IgD-negative memory B cell (primary cell): Measurements from ENCODE around the gene ROPN1B. TPM values are rescaled to one million over a fixed set of nuclear protein-coding genes. Genes with fewer than 3 reads are reported as not detected.
A peak's percentile ranks its signal among the peaks of the same experiment; 100 is the strongest.
"Not testable (repeated sequence)": the region's sequence is repeated elsewhere in the genome, so short reads cannot be mapped to it uniquely, and the experiment has no call there.

Experiments
- H3K27ac Mint-ChIP-seq, 3 donors: one replicate each; pipeline ENCODE4 v1.8.0; 2020 to 2022; ENCODE audit warnings: mild to moderate bottlenecking in 3 of 3, mixed read lengths in 3 of 3, moderate library complexity in 1 of 3
- H3K27me3 Mint-ChIP-seq: one replicate; pipeline ENCODE4 v1.8.0; 2021; ENCODE audit warnings: mixed read lengths
- H3K36me3 Mint-ChIP-seq: one replicate; pipeline ENCODE4 v1.8.0; 2020; ENCODE audit warnings: mild to moderate bottlenecking, mixed read lengths
- H3K4me1 Mint-ChIP-seq, 3 donors: one replicate each; pipeline ENCODE4 v1.8.0; 2020 to 2022; ENCODE audit warnings: mixed read lengths in 3 of 3, mild to moderate bottlenecking in 1 of 3
- H3K4me3 Mint-ChIP-seq, 4 donors: one replicate each; pipeline ENCODE4 v1.8.0; 2020 to 2022; ENCODE audit warnings: mild to moderate bottlenecking in 4 of 4, mixed read lengths in 4 of 4, moderate library complexity in 3 of 4
- H3K9me3 Mint-ChIP-seq, 3 donors: one replicate each; pipeline ENCODE4 v1.8.0; 2020 to 2021; ENCODE audit warnings: mixed read lengths in 3 of 3, mild to moderate bottlenecking in 1 of 3
- polyA plus RNA-seq: library from polyadenylated mRNA; unstranded; fragments of 300-500 nt; fragmentation: Illumina TruSeq; gene quantifications from one replicate; pipeline ENCODE4 v1.2.3, GENCODE V29; 2021

The ROPN1B gene
- polyA plus RNA-seq, 1 donor from 2014 or later, result not detected

DNA sequence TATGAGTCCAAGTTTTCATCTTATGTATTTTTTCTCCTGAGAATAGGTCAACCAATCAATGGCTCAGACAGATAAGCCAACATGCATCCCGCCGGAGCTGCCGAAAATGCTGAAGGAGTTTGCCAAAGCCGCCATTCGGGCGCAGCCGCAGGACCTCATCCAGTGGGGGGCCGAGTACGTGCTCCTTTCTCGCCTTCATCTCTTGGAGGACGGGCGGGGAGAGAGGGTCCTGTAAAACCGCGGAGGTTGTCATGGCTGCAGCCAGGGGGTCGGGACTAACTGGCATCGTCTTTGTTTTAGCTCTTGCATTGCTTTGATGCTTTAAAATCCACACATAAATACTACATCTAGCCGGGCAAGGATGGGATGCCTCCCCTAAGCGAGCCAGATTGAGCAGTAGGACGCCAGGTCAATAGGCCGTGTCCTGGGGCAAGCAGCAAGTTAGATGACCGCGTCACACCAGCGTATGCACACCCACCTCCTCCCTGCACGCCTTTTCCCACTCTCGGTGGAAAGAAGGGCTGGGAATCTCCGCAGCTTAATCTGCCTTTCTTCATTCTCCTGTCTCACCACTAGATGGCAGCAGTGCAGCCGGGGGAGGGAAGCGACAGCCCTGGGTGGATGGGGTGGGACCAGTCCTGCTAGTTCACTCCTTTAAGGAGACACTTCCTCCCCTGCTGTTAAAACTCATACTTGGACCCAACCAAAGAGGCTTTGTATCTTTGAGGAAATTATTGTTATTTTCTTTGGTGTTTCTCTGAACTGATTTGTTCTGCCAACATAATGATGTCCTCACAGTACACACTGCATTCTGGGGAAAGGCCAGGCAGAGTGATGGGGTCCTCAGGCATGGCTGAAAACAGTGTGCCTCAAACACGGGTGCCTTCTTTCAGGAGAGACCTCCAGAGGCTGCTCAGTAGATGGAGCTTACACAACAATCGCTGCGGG is 3.3 kb downstream of the ROPN1B start:
- Mint-ChIP-seq H3K27me3 (peaks cover 14% of the 10 kb centered on the region), H3K4me3 (peak overlapping the region in 3 of 4 donors; percentile 39 to 77 (median 57))
- H3K9me3 Mint-ChIP-seq, H3K27ac Mint-ChIP-seq, H3K36me3 Mint-ChIP-seq, H3K4me1 Mint-ChIP-seq: not testable (repeated sequence)

DNA sequence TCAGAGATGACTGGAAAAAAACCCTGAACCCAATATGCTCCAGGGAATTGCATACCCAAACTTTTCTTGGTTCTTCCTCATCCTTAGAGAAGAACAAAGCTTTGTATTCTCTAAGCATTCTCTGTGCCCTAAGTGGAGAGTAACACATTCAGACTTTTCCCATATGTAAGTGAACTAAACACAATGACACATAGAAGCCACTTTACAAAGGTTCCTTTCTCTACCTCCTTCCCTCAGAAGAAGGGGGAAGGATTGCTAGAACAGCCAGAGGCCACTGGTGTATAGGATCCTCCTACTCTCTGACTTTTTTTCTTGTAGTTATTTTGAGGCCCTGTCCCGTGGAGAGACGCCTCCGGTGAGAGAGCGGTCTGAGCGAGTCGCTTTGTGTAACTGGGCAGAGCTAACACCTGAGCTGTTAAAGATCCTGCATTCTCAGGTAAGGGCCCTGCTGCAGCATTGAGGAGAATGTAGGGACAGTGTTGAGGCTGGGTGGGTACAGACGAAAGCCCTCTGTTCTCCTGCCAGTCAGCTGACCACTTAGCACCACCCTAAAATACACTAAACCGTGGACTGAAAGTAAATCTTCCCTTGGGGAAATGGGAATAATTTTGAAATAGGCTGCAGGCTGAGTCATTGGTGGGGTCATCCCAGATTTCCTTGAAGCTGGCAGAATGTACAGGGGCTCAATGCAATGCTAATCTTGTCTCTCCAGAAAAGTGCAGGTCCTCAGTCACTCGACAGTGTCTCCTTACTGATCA is 6.4 kb downstream of the ROPN1B start:
- not testable (repeated sequence) for H3K36me3 Mint-ChIP-seq, H3K4me1 Mint-ChIP-seq, H3K27ac Mint-ChIP-seq, H3K9me3 Mint-ChIP-seq, H3K4me3 Mint-ChIP-seq, H3K27me3 Mint-ChIP-seq

DNA sequence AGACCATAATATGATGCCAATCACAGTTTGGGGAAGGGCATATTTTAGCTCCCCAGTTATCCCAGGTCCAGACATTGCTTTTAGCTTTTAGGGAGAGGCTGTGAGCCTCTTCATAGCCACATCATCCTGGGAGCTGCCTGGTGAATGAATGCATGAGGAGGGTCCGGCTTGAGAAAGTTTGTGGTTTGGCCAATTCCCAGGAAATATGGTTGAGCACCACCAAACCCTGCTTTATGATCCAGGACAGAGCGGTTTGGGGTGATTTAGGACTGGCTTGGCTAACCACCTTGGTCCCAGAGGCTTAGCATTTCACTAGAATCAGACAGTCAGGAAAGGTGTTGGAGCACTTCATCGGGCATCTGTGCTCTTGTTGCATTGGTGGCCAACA is 7.0 kb downstream of the ROPN1B start:
- H3K27me3 Mint-ChIP-seq, H3K9me3 Mint-ChIP-seq, H3K4me1 Mint-ChIP-seq, H3K27ac Mint-ChIP-seq, H3K36me3 Mint-ChIP-seq, H3K4me3 Mint-ChIP-seq: not testable (repeated sequence)

DNA sequence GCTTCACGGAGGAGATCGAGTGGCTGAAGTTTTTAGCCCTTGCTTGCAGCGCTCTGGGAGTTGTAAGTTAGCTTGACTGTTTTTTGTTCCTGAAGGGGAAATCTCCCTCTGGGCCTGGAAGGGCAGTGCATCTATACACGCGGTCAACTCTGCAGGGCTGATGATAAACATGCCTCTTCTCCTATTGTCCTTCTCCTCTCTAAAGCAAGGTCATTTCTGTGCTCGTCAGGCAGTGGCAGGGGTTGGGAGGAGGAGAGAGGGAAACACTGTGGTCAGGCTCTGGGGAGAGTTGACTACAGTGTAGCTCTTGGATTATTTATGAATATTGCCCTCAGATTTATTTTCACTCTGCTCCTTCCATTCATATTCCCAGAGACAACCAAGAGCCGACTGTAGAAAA is 8.1 kb downstream of the ROPN1B start:
- H3K4me3 Mint-ChIP-seq, result peak overlapping the region in 1 of 4 donors; percentile 9
- not testable (repeated sequence) for H3K27ac Mint-ChIP-seq, H3K4me1 Mint-ChIP-seq, H3K36me3 Mint-ChIP-seq, H3K27me3 Mint-ChIP-seq, H3K9me3 Mint-ChIP-seq

DNA sequence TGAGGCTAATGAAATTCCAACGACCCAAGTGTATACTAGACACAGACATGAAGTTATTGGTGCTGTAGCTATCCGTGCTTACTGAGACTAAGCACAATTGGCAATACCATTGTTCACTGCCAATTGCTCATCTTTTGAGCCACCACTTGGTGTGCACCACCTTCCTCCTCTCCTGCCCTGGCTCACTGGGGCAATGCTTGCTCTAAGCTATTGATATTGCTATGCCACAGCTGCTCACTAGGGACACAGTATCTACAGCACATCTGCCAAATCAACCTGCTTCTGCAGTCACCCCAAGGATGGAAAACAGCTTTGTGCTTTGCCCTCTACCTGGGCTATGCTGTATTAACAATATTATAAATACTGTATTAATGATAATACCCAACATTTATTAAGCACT is 16.0 kb downstream of the ROPN1B start:
- not testable (repeated sequence) for H3K4me1 Mint-ChIP-seq, H3K27ac Mint-ChIP-seq, H3K27me3 Mint-ChIP-seq, H3K9me3 Mint-ChIP-seq, H3K4me3 Mint-ChIP-seq, H3K36me3 Mint-ChIP-seq

DNA sequence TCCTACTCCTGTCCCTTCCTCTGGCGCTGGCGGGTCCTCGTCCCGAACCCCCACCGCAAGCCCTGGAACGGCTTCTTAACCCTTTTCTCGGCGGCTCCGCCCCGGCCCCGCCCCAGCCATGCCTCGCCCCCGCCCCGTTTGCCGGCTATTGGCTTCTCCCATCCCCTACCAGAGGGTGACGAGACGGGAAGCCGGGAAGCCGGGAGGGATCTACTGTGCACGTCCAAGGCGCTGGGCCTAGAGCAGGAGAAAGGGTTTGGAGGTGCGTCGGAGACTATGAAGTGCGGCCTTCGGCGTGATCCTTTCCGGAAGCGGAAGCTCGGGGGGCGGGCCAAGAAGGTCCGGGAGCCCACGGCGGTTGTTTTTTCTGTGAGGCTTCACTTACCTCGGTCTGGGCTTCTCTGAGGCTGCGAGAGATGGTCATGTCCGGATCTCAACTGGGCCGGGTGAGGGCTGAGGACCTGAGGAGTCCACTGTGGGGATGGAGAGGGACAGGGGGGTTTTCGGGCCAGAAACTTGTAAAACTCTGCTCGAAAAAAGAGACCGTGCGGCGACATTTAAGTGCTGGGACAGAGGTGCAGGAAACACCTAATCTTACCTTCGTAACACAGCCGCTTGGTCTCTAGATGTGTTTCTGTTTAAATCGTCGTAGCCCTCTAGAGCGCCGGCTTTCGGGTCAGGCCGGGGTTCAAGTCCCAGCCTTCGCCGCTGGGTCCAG is 21.4 kb downstream of the ROPN1B start:
- H3K27ac Mint-ChIP-seq, result peak overlapping the region in 2 of 3 donors; percentile 97
- H3K36me3 Mint-ChIP-seq, result peaks cover 5% of the 10 kb centered on the region
- H3K4me1 Mint-ChIP-seq, result peaks cover 0 to 18% (median 11%) of the 10 kb centered on the region in 3 donors
- H3K4me3 Mint-ChIP-seq, result peak overlapping the region in 3 of 4 donors; percentile 96 to 100 (median 99)
- peaks cover 1% of the 10 kb centered on the region for H3K27me3 Mint-ChIP-seq
- no peaks in the 10 kb centered on the region for H3K9me3 Mint-ChIP-seq

DNA sequence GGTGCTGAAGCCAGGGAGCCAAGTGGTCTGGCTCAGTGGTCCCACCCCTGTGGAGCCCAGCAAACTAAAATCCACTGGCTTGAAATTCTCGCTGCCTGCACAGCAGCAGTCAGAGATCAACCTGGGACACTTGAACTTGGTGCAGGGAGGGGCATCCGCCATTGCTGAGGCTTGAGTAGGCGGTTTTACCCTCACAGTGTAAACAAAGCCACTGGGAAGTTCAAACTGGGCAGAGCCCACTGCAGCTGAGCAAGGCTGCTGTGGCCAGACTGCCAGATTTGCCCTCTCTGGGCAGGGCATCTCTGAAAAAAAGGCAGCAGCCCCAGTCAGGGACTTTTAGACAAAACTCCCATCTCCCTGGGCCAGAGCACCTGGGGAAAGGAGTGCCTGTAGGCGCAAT is 27.8 kb downstream of the ROPN1B start:
- H3K4me3 Mint-ChIP-seq, H3K36me3 Mint-ChIP-seq, H3K27me3 Mint-ChIP-seq, H3K4me1 Mint-ChIP-seq, H3K27ac Mint-ChIP-seq: not testable (repeated sequence)
- peaks cover 8 to 22% (median 10%) of the 10 kb centered on the region in 3 donors for H3K9me3 Mint-ChIP-seq

DNA sequence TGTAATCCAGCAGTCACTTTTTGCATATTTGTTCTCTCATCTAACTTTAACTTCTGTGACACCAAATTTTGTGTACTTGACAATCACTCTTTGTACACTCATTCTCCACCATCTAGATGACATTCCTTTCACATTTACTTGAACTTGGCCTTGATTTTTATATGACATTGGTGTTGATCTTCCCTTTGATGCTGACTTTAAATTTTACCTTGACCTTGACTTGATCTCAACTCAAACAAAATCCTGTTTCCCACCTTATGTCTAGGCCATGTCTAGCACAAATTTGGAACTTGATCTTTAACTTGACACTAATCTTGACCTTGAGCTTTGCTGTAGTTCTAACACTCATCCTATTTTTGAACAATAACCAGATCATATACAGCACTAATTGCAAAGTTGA is 33.2 kb downstream of the ROPN1B start:
- Mint-ChIP-seq H3K27ac (no peak overlapping the region), H3K36me3 (peaks cover 8% of the 10 kb centered on the region), H3K9me3 (peaks cover 11 to 24% (median 11%) of the 10 kb centered on the region in 3 donors), H3K4me3 (no peak overlapping the region), H3K27me3 (no peaks in the 10 kb centered on the region), H3K4me1 (no peaks in the 10 kb centered on the region)

DNA sequence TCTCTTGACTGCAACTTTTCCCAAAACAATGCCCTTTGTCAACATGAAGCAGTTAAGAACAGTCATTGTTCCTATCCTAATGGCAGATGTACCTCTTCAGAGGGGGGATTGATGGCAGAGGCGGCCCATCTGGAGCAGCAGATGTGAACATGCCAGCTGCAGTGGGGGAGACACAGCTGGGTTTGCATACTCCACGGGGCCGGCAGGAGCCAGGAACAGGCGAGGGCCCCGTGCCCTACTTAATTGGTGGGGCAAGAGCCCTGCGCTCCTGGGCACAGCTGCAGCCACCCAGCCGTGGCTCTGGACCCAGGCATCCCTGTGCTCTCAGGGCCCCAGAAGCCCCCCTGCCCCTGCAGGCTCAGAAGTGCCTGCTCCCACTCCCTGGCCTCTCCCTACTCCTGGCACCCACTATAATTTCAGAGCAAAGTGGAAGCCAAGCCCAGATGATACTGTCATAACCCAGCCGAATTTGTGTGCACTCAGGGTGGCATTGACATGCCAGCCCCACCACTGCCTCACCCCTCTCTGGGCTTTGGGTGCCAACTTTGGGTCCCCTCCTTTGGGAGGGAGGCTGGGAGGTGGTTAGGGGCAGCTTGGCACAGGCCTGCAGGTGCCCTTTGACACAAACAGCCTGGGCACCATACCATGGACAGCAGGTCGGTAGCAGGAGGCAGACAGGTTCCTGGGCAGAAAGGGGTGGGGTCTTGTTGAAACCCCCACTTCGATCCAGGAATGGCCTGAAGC is 34.6 kb downstream of the ROPN1B start:
- Mint-ChIP-seq H3K4me1 (no peaks in the 10 kb centered on the region), H3K36me3 (peaks cover 5% of the 10 kb centered on the region), H3K27me3 (no peaks in the 10 kb centered on the region), H3K9me3 (peaks cover 7 to 21% (median 9%) of the 10 kb centered on the region in 3 donors), H3K27ac (no peak overlapping the region), H3K4me3 (no peak overlapping the region)

DNA sequence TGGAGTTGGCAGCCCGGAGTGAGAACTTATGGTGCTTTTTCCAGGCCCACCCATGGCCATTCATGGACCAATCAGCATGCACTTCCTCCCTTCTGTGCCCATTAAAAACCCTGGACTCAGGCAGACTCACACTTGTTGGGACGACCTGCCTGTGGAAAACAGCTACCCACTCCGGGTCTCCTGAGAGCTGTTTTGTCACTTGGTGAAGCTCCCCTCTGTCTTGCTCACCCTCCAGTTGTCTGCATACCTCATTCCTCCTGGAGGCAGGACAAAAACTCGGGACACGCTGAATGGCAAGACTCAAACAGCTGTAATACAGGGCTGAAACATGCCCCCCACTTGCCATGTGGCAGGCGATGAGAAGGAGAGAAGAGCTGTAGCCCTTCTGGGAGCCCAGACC is 35.2 kb downstream of the ROPN1B start:
- Mint-ChIP-seq H3K27ac (no peak overlapping the region), H3K27me3 (no peaks in the 10 kb centered on the region), H3K4me3 (no peak overlapping the region), H3K4me1 (no peaks in the 10 kb centered on the region), H3K9me3 (peaks cover 7 to 15% (median 9%) of the 10 kb centered on the region in 3 donors), H3K36me3 (peaks cover 10% of the 10 kb centered on the region)

DNA sequence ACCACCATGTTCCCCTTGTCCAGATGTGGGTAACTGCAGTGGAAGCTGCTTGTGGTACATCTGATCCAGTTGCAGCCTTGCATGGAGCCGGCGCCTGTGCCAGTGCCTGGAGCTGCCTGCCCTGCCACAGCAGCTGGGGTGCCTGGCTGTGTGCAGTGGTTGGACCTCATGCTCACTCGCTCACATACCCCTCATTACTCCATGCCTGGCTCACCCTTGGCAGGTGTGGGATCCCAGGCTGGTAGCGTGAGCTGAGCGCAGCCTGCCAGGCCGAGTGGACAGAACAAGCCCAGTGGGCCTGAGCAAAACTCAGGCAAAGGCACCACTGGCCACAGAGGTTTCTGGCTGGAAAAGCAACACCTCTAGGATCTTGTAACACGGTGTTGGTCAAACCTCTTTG is 35.7 kb downstream of the ROPN1B start:
- Mint-ChIP-seq H3K4me3 (no peak overlapping the region), H3K4me1 (no peaks in the 10 kb centered on the region), H3K27me3 (no peaks in the 10 kb centered on the region), H3K27ac (no peak overlapping the region), H3K9me3 (peaks cover 6 to 11% (median 7%) of the 10 kb centered on the region in 3 donors), H3K36me3 (peaks cover 10% of the 10 kb centered on the region)

DNA sequence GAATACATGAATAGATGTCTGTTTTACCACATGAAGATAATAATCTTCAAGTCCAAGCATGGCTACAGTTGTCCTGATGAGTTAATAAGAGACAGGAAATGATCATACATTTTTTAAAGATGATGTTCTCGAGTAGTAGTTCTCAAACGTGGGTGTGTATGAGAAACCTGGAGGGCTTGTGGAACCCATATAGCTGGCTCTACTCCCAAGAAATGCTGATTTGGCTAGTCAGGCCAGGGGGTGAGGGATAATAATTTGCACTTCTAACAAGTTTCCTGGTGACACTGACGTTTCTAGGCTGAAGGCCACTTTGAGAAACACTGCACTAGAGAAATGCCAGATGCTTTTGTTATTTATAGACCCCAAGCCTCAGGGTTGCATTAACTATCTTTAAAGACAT is 37.0 kb downstream of the ROPN1B start:
- H3K36me3 Mint-ChIP-seq, result peaks cover 14% of the 10 kb centered on the region
- H3K9me3 Mint-ChIP-seq, result peaks cover 5 to 6% (median 6%) of the 10 kb centered on the region in 3 donors
- no peak overlapping the region for H3K27ac Mint-ChIP-seq
- no peaks in the 10 kb centered on the region for H3K27me3 Mint-ChIP-seq
- no peak overlapping the region for H3K4me3 Mint-ChIP-seq
- H3K4me1 Mint-ChIP-seq, result no peaks in the 10 kb centered on the region

DNA sequence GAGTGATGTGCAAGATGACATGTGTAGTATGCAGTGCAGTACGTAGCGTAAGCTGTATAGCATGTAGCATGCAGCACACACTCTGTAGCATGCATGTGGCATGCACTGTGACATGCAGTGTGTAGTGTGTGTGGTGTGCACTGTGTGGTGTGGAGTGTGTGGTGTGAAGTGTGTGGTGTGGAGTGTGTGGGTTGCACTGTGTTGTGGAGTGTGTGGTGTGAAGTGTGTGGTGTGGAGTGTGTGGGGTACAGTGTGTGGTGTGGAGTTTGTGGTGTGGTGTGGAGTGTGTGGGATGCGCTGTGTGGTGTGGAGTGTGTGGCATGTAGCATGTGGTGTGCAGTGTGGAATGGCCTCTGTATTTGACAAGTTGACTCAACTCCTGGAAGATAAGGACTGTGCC is 39.2 kb downstream of the ROPN1B start:
- no peaks in the 10 kb centered on the region for H3K4me1 Mint-ChIP-seq
- peaks cover 1% of the 10 kb centered on the region for H3K27me3 Mint-ChIP-seq
- no peak overlapping the region for H3K4me3 Mint-ChIP-seq
- H3K36me3 Mint-ChIP-seq, result peaks cover 28% of the 10 kb centered on the region
- H3K27ac Mint-ChIP-seq, result no peak overlapping the region
- peaks cover 0 to 4% (median 0%) of the 10 kb centered on the region in 3 donors for H3K9me3 Mint-ChIP-seq

DNA sequence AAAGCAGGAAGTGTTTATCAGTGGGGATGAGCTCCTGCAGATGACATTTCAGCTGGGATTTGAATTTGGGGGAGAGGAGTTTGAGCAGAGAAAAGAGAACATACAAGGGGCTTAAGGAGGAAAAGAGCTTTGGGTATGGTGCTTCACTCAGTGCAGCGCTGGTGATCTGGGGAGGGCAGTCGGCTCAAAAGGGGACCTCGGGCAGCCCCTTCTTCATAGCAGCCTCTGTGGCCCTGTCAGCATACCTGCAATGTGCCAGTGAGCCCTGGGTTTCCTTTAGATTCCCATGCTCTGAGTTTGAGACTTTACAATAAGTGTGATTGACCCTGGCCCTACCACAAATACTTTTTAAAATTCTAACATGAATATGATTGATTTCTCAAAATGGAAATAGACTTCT is 40.2 kb downstream of the ROPN1B start:
- H3K27ac Mint-ChIP-seq, result no peak overlapping the region
- H3K36me3 Mint-ChIP-seq, result peaks cover 28% of the 10 kb centered on the region
- peaks cover 1% of the 10 kb centered on the region for H3K27me3 Mint-ChIP-seq
- peaks cover 0 to 4% (median 0%) of the 10 kb centered on the region in 3 donors for H3K9me3 Mint-ChIP-seq
- H3K4me1 Mint-ChIP-seq, result no peaks in the 10 kb centered on the region
- H3K4me3 Mint-ChIP-seq, result no peak overlapping the region
